Cardiac fibroblast (primary cell): ENCODE data around the gene NSMCE1.
A peak's percentile ranks its signal among the peaks of the same experiment; 100 is the strongest.

Source experiments
- DNase-seq, 2 donors: peaks; one replicate each; pipeline versions ENCODE4 v3.0.0 to v3.0.0-alpha.2; 2010; ENCODE audit warnings: low read depth in 2 of 2
- H3K4me3 ChIP-seq, 2 donors: replicated peaks in 1 of 2; 1 replicate in 1 of 2; 2 replicates in 1 of 2; pipeline ENCODE4 v1.5.1; 2011; ENCODE audit warnings: low read depth in 2 of 2, low read length in 2 of 2, mild to moderate bottlenecking in 2 of 2, moderate library complexity in 1 of 2
- TF ChIP-seq, protein P1 (sequence below): IDR thresholded peaks from one replicate; pipeline ENCODE4 v1.5.1; 2011; ENCODE audit warnings: low read depth, mild to moderate bottlenecking, low read length, inconsistent platforms

NSMCE1 gene, protein sequence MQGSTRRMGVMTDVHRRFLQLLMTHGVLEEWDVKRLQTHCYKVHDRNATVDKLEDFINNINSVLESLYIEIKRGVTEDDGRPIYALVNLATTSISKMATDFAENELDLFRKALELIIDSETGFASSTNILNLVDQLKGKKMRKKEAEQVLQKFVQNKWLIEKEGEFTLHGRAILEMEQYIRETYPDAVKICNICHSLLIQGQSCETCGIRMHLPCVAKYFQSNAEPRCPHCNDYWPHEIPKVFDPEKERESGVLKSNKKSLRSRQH

DNA sequence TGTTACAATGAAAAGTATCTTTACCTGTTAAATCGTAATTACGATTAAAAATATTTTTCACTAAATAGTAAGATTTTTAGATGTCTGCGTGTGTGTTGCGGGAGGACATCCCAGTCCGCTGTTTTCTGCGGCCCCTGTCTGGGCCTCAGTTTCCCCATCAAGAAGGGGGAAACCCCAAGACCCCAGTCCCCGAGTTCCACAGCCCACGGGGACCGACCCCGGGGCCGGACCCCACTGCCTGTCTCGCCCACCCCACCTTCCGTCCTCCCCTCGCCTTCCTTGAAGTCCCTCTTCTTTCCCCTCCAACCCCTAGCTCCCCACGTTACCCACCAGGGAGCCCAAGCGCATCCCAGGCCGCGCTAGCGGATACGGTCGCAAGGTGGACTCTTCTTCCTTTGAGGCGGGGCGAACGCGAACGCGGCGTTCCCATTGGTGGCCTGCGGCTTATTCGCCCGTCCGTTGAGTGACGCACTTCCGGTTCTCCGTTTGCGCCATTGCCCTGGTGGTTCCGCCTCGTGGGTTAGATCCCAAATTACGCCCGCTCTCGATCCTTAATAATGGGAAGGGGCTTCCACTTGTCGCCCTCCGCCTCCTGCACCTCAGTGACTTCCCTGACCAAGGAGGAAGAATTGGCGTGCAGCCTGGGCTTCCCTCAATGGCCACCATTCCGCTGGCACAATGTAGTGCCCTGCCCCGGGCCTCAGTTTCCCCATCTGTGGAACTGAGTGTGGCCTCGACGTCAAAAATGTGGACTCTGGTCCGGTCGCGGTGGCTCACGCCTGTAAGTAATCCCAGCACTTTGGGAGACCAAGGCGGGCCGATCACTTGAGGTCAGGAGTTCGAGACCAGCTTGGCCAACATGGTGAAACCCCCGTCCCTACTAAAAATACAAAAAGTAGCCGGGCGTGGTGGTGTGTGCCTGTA lies at the start of gene NSMCE1:
TSS of gene NSMCE1 (minus strand) at position 397 of the 924 bp plus-strand sequence. CDS start 11,202 bp downstream, outside the sequence.
- peak within 1 kb of the TSS; percentile 71 to 89 for H3K4me3 ChIP-seq
- DNase-seq: peak; percentile 97
- TF ChIP-seq, protein P1, sequence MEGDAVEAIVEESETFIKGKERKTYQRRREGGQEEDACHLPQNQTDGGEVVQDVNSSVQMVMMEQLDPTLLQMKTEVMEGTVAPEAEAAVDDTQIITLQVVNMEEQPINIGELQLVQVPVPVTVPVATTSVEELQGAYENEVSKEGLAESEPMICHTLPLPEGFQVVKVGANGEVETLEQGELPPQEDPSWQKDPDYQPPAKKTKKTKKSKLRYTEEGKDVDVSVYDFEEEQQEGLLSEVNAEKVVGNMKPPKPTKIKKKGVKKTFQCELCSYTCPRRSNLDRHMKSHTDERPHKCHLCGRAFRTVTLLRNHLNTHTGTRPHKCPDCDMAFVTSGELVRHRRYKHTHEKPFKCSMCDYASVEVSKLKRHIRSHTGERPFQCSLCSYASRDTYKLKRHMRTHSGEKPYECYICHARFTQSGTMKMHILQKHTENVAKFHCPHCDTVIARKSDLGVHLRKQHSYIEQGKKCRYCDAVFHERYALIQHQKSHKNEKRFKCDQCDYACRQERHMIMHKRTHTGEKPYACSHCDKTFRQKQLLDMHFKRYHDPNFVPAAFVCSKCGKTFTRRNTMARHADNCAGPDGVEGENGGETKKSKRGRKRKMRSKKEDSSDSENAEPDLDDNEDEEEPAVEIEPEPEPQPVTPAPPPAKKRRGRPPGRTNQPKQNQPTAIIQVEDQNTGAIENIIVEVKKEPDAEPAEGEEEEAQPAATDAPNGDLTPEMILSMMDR: peak; percentile 33

DNA sequence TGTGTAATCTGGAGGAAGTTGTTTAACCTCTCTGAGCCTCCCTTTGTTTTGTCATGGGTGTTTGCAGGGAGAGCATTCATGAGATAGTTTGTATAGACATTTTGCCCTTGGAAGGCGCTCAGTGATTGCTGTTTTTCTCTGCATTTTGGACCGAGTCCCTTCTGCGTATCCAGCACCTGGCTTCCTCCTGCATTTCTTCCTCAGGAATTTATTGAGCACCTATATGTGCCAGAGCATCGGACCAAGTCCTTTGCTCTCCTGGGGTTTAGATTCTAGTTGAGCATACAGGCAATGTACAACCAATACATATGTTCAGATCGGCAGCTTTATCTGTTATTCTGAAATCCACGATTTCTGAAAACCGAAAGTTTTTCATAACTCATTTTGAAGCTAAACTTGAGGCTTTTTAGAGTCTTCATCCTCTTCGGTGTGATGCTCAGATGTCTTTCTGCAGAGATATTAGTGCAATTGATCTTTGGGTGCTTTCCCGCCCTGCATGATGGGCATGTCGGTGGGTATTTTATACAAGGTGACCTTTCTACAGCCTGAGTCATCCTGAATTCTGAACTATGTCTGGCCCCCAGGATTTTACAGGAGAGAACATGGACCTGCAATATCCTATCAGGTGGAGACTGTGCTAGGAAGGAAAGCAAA lies 49.3 kb upstream of the NSMCE1 start:
- TF ChIP-seq, protein P1: no peak
- no peak overlapping the region for H3K4me3 ChIP-seq
- no peak for DNase-seq

DNA sequence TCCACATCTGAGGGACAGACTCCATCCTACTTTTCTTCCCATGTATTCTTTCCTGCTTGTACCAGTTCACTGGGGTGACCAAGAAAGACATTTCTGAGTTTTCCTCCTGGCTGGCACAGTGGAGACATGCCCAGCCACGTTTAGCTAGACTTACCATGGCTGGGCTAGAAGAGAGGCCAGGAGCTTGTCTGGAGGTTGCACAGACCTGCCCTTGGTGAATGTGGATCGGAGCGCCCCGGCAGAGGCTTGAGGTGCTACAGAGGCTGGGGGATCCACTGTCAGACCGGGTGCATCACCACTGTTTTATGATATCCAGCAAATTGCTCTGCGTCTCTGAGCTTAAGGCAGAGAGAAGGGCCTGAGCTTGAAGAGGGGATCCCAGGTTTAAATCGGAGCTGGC lies 48.7 kb upstream of the NSMCE1 start:
- no peak for DNase-seq
- H3K4me3 ChIP-seq: no peak overlapping the region
- TF ChIP-seq, protein P1: no peak

DNA sequence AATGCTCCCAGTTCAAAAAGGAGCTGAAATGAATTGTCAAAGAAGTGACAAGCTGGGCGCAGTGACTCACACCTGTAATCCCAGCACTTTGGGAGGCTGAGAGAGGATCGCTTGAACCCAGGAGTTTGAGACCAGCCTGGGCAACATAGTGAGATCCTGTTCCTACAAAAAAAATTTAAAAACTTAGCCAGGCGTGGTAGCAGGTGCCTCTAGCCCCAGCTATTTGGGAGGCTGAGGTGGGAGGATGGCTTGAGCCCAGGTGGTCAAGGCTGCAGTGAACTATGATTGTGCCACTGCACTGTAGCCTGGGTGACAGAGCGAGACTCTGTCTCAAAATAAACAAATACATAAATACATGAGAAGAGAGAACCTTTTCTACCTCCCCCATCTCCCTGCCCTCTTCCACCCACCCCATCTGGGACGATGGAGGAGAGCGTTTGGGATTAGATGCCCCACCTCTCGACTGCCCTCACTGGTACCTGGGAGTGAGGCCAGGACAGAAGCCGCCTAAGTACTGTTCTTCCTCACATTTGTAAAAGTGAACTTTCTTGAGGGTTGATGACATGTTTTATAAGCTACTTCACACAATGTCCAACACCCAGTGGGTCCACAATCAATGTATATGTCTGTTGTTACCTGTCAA lies 47.6 kb upstream of the NSMCE1 start:
- H3K4me3 ChIP-seq: no peak overlapping the region
- TF ChIP-seq, protein P1: no peak
- DNase-seq: no peak

DNA sequence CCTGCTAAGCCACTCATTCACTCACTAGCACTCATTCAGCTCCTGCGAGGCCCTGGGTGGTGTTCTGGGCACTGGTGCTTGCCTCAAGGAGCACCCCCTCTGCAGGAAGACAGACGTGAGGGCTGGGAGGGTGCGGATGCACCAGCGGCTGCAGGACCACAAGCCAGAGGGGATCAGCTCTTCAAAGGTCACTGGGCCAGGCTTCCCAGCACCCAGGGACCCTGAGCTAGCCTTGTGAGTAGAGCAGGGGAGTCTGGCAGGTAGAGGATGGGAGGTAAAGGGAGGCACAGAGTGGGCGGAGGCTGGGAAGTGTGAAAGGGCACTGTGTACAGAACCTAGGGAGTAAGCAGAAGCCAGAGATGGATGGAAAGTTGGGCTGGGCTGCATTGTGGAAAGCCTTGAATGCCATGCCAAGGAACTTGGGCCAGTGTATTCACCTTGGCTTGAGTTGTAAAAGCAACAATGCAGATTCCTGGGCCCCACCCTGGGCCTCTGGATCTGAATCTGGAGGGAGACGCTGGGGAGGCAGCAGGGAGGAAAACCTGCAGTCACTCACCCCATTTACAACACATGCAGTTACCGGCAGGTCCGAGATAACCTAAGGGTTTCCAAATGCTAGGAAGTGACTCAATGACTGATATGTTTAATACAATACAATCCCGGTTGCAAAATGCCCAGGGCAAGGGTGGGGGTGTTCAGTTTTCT lies 46.9 kb upstream of the NSMCE1 start:
- TF ChIP-seq, protein P1: peak; percentile 17
- DNase-seq: peak; percentile 83 to 90
- H3K4me3 ChIP-seq: peak overlapping the region; percentile 75 to 87

DNA sequence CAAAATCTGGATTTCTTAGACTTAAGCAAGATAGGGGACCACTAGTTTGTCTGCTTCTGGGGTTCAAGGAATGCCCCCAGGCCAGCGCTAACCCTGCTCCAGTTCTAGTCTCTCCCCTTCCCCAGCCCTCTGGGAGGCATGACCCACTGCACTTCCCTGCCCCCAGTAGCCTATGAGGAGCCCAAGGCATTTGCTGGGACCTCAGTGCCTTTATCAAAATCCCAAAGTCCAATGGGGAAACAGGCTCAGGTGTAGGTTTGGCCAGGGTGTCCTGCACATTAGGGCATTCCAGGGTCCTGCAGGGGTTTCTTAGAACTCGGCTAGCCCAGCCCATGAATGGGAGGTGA lies 46.4 kb upstream of the NSMCE1 start:
- peak overlapping the region; percentile 75 to 87 for H3K4me3 ChIP-seq
- TF ChIP-seq, protein P1: no peak
- no peak for DNase-seq
